H1 (cell line): ENCODE measurements around the gene TCEAL1.

ENCODE experiments used
- EZH2 ChIP-seq: fragments of 200-600 bp; sonication (generic); IDR thresholded peaks from 2 replicates; pipeline ENCODE4 v1.7.1; 2012; ENCODE audit warnings: low read depth, mild to moderate bottlenecking, moderate library complexity, low read length, inconsistent platforms; ENCODE audit not compliant: severe bottlenecking
- HDAC2 ChIP-seq, 2 experiments: fragments of 300-600 bp in 1 of 2; sonication (generic) in 1 of 2; IDR thresholded peaks; 2 replicates each; pipeline ENCODE4 v1.6.1; 2011 to 2012; ENCODE audit warnings: low read depth in 2 of 2, low read length in 2 of 2, mild to moderate bottlenecking in 2 of 2, moderate library complexity in 2 of 2, borderline replicate concordance in 1 of 2, inconsistent platforms in 1 of 2
- KDM1A ChIP-seq: fragments of 200-600, 300-600 bp; sonication (generic); IDR thresholded peaks from 2 replicates; pipeline ENCODE4 v1.7.1; 2016; ENCODE audit warnings: mild to moderate bottlenecking, low read length, borderline replicate concordance
- POLR2AphosphoS5 ChIP-seq: IDR thresholded peaks from 2 replicates; pipeline ENCODE4 v1.6.1; 2011; ENCODE audit warnings: low read depth, low read length
- RAD21 ChIP-seq, 2 experiments: IDR thresholded peaks in 1 of 2; conservative IDR thresholded peaks in 1 of 2; 2 replicates each; pipeline ENCODE4 v1.6.1; 2011; ENCODE audit warnings: low read depth in 2 of 2, low read length in 2 of 2, improper control_type of control experiment in 1 of 2, inconsistent platforms in 1 of 2, mild to moderate bottlenecking in 1 of 2, moderate library complexity in 1 of 2
- RBBP5 ChIP-seq: IDR thresholded peaks from 2 replicates; pipeline ENCODE4 v1.7.1; 2012; ENCODE audit warnings: low read depth, mild to moderate bottlenecking, inconsistent platforms, low read length, moderate library complexity, borderline replicate concordance
- TCF12 ChIP-seq: IDR thresholded peaks from 2 replicates; pipeline ENCODE4 v1.6.1; 2011; ENCODE audit warnings: low read depth, mild to moderate bottlenecking, low read length

GRCh38 chrX:103607364-103608305 lies 21.1 kb upstream of the TCEAL1 start, which contains the start of gene TCEAL3:
- no peak for TF ChIP-seq RAD21 (IDR thresholded peaks at IDR 0.05 in 1 of 2, conservative IDR thresholded peaks at IDR 0.05 in 1 of 2; ENCODE audit: low read depth in 2 of 2, low read length in 2 of 2)
- no peak for TF ChIP-seq POLR2AphosphoS5
- no peak for TF ChIP-seq EZH2
- TF ChIP-seq KDM1A = no peak
- no peak for TF ChIP-seq HDAC2 (IDR thresholded peaks at IDR 0.05; ENCODE audit: borderline replicate concordance in 1 of 2, low read depth in 2 of 2, low read length in 2 of 2)
- no peak for TF ChIP-seq TCF12
- no peak for TF ChIP-seq RBBP5
